Activated CD4-positive, alpha-beta T cell treated with anti-CD3 and anti-CD28 coated beads, Interleukin-2, Interleukin-6, amounts not matched to agents 100 ng/mL and 50 ng/mL, durations not matched to agents 16 hours and 8 hours (primary cell): ENCODE measurements around the gene NOS1.
A peak's percentile ranks its signal among the peaks of the same experiment; 100 is the strongest.

Experiments used
- DNase-seq: peaks from one replicate; pipeline ENCODE4 v3.0.0-alpha.2; 2020

NOS1 gene

GRCh38 chr12:117363056-117363662 is 1.7 kb upstream of the NOS1 start:
- DNase-seq, result no peak

GRCh38 chr12:117362391-117362790 is 965 bp upstream of the NOS1 start:
- DNase-seq, result no peak

- no peak for DNase-seq
Observed at GRCh38 chr12:117361905-117362304, 479 bp upstream of the NOS1 start.

GRCh38 chr12:117360551-117361346 is 677 bp downstream of the NOS1 start:
- DNase-seq, result no peak

GRCh38 chr12:117360222-117360550 is 1.2 kb downstream of the NOS1 start:
- DNase-seq, result no peak

GRCh38 chr12:117359029-117359845 is 2.2 kb downstream of the NOS1 start:
- DNase-seq, result no peak

GRCh38 chr12:117356048-117356447 is 5.4 kb downstream of the NOS1 start:
- no peak for DNase-seq

- no peak for DNase-seq
Observed at GRCh38 chr12:117352883-117353282, 8.5 kb downstream of the NOS1 start.

GRCh38 chr12:117352206-117352605 is 9.2 kb downstream of the NOS1 start:
- DNase-seq, result no peak

GRCh38 chr12:117350140-117350539 is 11.3 kb downstream of the NOS1 start:
- DNase-seq, result no peak

GRCh38 chr12:117347588-117347987 is 13.8 kb downstream of the NOS1 start:
- no peak for DNase-seq

GRCh38 chr12:117344716-117345115 is 16.7 kb downstream of the NOS1 start:
- DNase-seq, result no peak

- no peak for DNase-seq
Observed at GRCh38 chr12:117343849-117344248, 17.6 kb downstream of the NOS1 start.

GRCh38 chr12:117343296-117343695 is 18.1 kb downstream of the NOS1 start:
- DNase-seq, result no peak

- peak; percentile 17 for DNase-seq
Observed at GRCh38 chr12:117342682-117343081, 18.7 kb downstream of the NOS1 start.

- DNase-seq, result no peak
Observed at GRCh38 chr12:117342247-117342646, 19.2 kb downstream of the NOS1 start.

- no peak for DNase-seq
Observed at GRCh38 chr12:117339104-117339503, 22.3 kb downstream of the NOS1 start.

- DNase-seq, result no peak
Observed at GRCh38 chr12:117334855-117335587, 26.4 kb downstream of the NOS1 start.

GRCh38 chr12:117334051-117334450 is 27.4 kb downstream of the NOS1 start:
- DNase-seq, result no peak

- no peak for DNase-seq
Observed at GRCh38 chr12:117333331-117333881, 28.0 kb downstream of the NOS1 start.

- no peak for DNase-seq
Observed at GRCh38 chr12:117331691-117332090, 29.7 kb downstream of the NOS1 start.

- no peak for DNase-seq
Observed at GRCh38 chr12:117330441-117331113, 30.8 kb downstream of the NOS1 start.
